HG02852 (cell line): ENCODE results near the gene SREK1IP1.

Experiments used
- ATAC-seq: cut with Tn5 transposase; IDR thresholded peaks from one replicate; pipeline ENCODE4 v1.9.1; 2021; ENCODE audit warnings: mild to moderate bottlenecking, moderate library complexity; ENCODE audit not compliant: unreplicated experiment

Gene SREK1IP1

GRCh38 chr5:64688965-64689364 lies 79.5 kb downstream of the SREK1IP1 start:
- ATAC-seq = no peak

- ATAC-seq = no peak
Measured at GRCh38 chr5:64688391-64688790, 80.1 kb downstream of the SREK1IP1 start.

GRCh38 chr5:64685866-64686265 lies 82.6 kb downstream of the SREK1IP1 start:
- no peak for ATAC-seq

GRCh38 chr5:64682608-64683007 lies 85.9 kb downstream of the SREK1IP1 start:
- ATAC-seq = no peak

GRCh38 chr5:64680289-64680688 lies 88.2 kb downstream of the SREK1IP1 start:
- ATAC-seq = no peak

GRCh38 chr5:64678374-64678773 lies 90.1 kb downstream of the SREK1IP1 start:
- ATAC-seq = no peak

- ATAC-seq = no peak
Measured at GRCh38 chr5:64671678-64672077, 96.8 kb downstream of the SREK1IP1 start.

- ATAC-seq = no peak
Measured at GRCh38 chr5:64670277-64670676, 98.2 kb downstream of the SREK1IP1 start.
